MCF 10A (cell line): ENCODE data around the gene FRMPD4. TPM values are rescaled to one million over a fixed set of nuclear protein-coding genes. Genes with fewer than 3 reads are reported as not detected.

Experiments used
- BruUV-seq: library from RNA; stranded (reverse); fragments of 400-500 nt; replicated peaks from 2 replicates; lab custom pipeline; 2021; lab: Mats Ljungman, UMichigan
- CTCF ChIA-PET: fragments of 300-600 bp; sonication (Branson Sonifier 250); formaldehyde crosslinking; extraction: SDS; loops from one replicate; lab custom pipeline; 2021; ENCODE audit warnings: antibody characterized with exemption, inconsistent platforms; lab: Yijun Ruan, JAX
- POLR2A ChIA-PET: fragments of 300-600, 350-650 bp; sonication (Branson Sonifier 250); formaldehyde crosslinking; extraction: SDS; loops from one replicate; lab custom pipeline; 2020; ENCODE audit warnings: antibody characterized with exemption, inconsistent platforms; lab: Yijun Ruan, JAX
- DNase-seq: peaks from one replicate; pipeline ENCODE4 v3.0.0-alpha.2; 2018; ENCODE audit not compliant: unreplicated experiment
- H3K27ac Mint-ChIP-seq: one replicate; pipeline ENCODE4 v1.8.0; 2022; ENCODE audit warnings: mild to moderate bottlenecking, low read depth, mixed read lengths; ENCODE audit not compliant: unreplicated experiment
- H3K27me3 Mint-ChIP-seq: one replicate; pipeline ENCODE4 v1.8.0; 2022; ENCODE audit warnings: mixed read lengths; ENCODE audit not compliant: insufficient read depth, unreplicated experiment
- H3K36me3 Mint-ChIP-seq: one replicate; pipeline ENCODE4 v1.8.0; 2022; ENCODE audit warnings: mild to moderate bottlenecking, moderate library complexity, mixed read lengths; ENCODE audit not compliant: insufficient read depth, unreplicated experiment
- H3K4me1 Mint-ChIP-seq: one replicate; pipeline ENCODE4 v1.8.0; 2022; ENCODE audit warnings: mixed read lengths; ENCODE audit not compliant: insufficient read depth, unreplicated experiment
- H3K4me3 Mint-ChIP-seq: one replicate; pipeline ENCODE4 v1.8.0; 2022; ENCODE audit warnings: mild to moderate bottlenecking, moderate library complexity, mixed read lengths; ENCODE audit not compliant: unreplicated experiment
- H3K9me3 Mint-ChIP-seq: one replicate; pipeline ENCODE4 v1.8.0; 2022; ENCODE audit warnings: mixed read lengths; ENCODE audit not compliant: unreplicated experiment
- CTCF ChIP-seq: fragments of 200-600 bp; IDR thresholded peaks from one replicate; pipeline ENCODE4 v1.8.0; 2022; ENCODE audit warnings: antibody characterized with exemption, mild to moderate bottlenecking; ENCODE audit not compliant: unreplicated experiment
- intact Hi-C: fragments of 100-400 bp; cut with micrococcal nuclease; formaldehyde crosslinking; loops from 2 replicates; pipeline ENCODE4 v1.14.1; 2022
- total RNA-seq: library from RNA; stranded (reverse); gene quantifications from 2 replicates; pipeline ENCODE4 v1.2.3, GENCODE V29; 2022

FRMPD4 gene
- total RNA-seq, 1 experiment from 2014 or later, result not detected

GRCh38 chrX:12118134-12118533 lies 20.1 kb upstream of the FRMPD4 start:
- no peak for DNase-seq
- Mint-ChIP-seq H3K4me1 (no peaks in the 10 kb centered on the region), H3K36me3 (no peaks in the 10 kb centered on the region), H3K4me3 (no peak overlapping the region), H3K9me3 (no peaks in the 10 kb centered on the region), H3K27me3 (peaks cover 16% of the 10 kb centered on the region), H3K27ac (no peak overlapping the region)
- TF ChIP-seq CTCF, result no peak
- BruUV-seq, result no TSS peak
- CTCF ChIA-PET, result no interaction called here
- POLR2A ChIA-PET, result no interaction called here
- intact Hi-C loops, result no loop called here

GRCh38 chrX:12128017-12128416 lies 10.3 kb upstream of the FRMPD4 start:
- no peaks in the 10 kb centered on the region for H3K4me1 Mint-ChIP-seq
- no peak overlapping the region for H3K4me3 Mint-ChIP-seq
- no peak for TF ChIP-seq CTCF
- H3K9me3 Mint-ChIP-seq, result peaks cover 14% of the 10 kb centered on the region
- POLR2A ChIA-PET, result no interaction called here
- H3K27ac Mint-ChIP-seq, result no peak overlapping the region
- DNase-seq, result no peak
- no TSS peak for BruUV-seq
- no peaks in the 10 kb centered on the region for H3K36me3 Mint-ChIP-seq
- intact Hi-C loops, result no loop called here
- no peaks in the 10 kb centered on the region for H3K27me3 Mint-ChIP-seq
- CTCF ChIA-PET, result interaction anchor here (0.6 kb wide), 1 partner anchor 62 kb away, joined by 3 read pairs; no protein-coding TSS in a partner anchor

- POLR2A ChIA-PET, result no interaction called here
- H3K27ac Mint-ChIP-seq, result no peak overlapping the region
- no peak for DNase-seq
- CTCF ChIA-PET, result no interaction called here
- peaks cover 5% of the 10 kb centered on the region for H3K4me1 Mint-ChIP-seq
- no peaks in the 10 kb centered on the region for H3K9me3 Mint-ChIP-seq
- BruUV-seq, result no TSS peak
- peaks cover 42% of the 10 kb centered on the region for H3K27me3 Mint-ChIP-seq
- peak overlapping the region; percentile 72 for H3K4me3 Mint-ChIP-seq
- H3K36me3 Mint-ChIP-seq, result no peaks in the 10 kb centered on the region
- no peak for TF ChIP-seq CTCF
- intact Hi-C loops, result no loop called here
These were observed 317 bp upstream of the FRMPD4 start for GRCh38 chrX:12137951-12138360.

GRCh38 chrX:12139934-12140611 lies 1.8 kb downstream of the FRMPD4 start:
- H3K27ac Mint-ChIP-seq, result no peak overlapping the region
- peaks cover 42% of the 10 kb centered on the region for H3K27me3 Mint-ChIP-seq
- BruUV-seq, result no TSS peak
- ChIA-PET POLR2A (no interaction called here), CTCF (interaction anchor here (0.6 kb wide), 1 partner anchor 116 kb away, joined by 3 read pairs; no protein-coding TSS in a partner anchor)
- peaks cover 5% of the 10 kb centered on the region for H3K4me1 Mint-ChIP-seq
- intact Hi-C loops, result no loop called here
- no peaks in the 10 kb centered on the region for H3K36me3 Mint-ChIP-seq
- peak; percentile 6 for DNase-seq
- H3K4me3 Mint-ChIP-seq, result no peak overlapping the region
- H3K9me3 Mint-ChIP-seq, result no peaks in the 10 kb centered on the region
- no peak for TF ChIP-seq CTCF
